NCI-H2227 treated with DMSO at 0.1 percent for 48 hours (cell line): ENCODE measurements around the gene KCNQ4.

Experiments
- DNase-seq: peaks from one replicate; lab custom pipeline; 2025; lab: John Stamatoyannopoulos, UW

KCNQ4 gene

DNA sequence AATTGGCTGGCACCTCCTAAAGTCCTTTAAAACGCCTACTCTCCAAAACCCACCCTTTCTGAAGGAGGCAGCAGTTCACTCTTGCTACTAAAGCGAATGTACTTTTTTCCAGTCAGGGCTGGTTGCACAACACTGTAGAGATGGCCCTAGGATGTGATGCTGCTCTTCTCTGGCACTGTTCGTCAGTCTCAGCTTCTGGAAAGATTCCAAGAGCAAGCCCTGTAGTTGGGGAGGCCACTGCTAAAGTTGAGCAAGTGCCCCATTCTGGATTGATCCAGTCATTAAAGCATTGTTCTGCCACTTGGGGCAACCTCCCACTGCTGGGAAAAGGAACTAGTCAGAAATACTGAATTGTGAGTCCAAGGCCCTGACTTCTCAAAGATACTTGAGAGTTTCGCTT is 28.5 kb upstream of the KCNQ4 start:
- no peak for DNase-seq

GRCh38 chr1:40756523-40756922 is 27.1 kb upstream of the KCNQ4 start:
- no peak for DNase-seq

- DNase-seq = no peak
Observed at GRCh38 chr1:40757084-40757483, 26.5 kb upstream of the KCNQ4 start.

DNA sequence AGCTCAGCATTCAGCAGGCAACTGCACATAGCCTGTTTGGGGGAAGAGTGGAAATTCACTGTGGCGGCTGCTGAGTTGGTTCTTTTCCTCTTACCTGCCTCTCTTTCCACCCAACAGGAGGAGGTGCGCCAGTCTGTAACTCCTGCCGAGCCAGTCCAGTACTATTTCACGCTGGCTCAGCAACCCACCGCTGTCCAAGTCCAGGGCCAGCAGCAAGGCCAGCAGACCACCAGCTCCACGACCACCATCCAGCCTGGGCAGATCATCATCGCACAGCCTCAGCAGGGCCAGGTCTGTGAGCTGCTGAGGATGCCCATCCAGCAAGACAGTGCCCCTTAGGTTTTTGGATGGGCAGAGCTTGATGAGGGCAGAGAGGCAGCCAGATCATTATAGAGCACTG is 25.6 kb upstream of the KCNQ4 start:
- DNase-seq = no peak

DNA sequence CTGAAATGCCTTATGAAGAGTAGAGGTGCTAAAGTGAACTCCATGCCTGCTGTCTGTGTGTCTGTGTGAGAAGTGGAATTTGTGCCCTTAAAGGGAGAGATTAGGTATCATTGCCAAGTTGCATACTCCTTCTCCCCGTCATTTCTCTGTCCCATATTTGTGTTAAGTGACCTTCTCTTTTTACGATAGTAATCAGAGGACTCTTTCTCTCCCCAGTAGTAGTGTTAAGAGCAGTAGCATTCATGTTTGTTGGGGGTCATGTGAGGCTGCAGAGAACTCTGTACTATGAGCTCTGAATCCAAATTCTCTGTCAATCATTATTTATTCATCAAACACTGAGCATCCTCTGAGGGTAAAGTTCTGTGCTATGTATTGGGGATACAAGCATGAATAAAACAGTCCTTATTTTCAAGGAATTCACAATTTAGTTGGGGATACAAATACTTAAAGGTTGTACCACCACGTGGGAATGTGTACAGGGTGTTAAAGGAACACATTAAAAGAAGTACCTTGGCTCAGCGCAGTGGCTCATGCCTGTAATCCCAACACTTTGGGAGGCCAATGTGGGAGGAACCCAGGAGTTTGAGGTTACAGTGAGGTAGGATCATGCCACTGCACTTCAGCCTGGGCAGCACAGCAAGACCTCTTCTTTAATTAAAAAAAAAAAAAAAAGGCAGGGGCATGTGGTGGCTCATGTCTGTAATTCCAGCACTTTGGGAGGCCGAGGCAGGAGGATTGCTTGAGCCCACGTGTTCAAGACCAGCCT is 24.8 kb upstream of the KCNQ4 start:
- no peak for DNase-seq

DNA sequence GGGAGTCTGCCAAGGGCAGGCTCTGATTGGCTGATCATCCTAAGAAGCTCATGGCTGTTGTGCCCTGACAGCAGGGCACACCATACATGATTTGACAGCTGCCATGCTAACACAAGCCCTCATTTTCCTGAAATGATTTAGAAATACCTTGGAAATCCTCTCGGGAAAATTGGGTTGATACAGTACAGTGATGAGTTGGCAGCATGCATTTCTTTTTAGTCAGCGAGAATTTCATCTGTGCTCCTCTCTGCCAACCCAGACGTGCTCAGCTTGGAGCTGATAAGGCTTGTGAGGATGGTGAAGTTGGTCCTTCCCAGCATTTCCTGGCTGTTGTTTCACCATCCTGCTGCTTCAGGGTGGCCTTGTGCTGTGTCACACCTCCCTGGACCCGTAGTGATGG is 22.6 kb upstream of the KCNQ4 start:
- no peak for DNase-seq

GRCh38 chr1:40762144-40762923 is 21.3 kb upstream of the KCNQ4 start:
- no peak for DNase-seq

- no peak for DNase-seq
Observed at GRCh38 chr1:40763742-40764532, 19.6 kb upstream of the KCNQ4 start.

DNA sequence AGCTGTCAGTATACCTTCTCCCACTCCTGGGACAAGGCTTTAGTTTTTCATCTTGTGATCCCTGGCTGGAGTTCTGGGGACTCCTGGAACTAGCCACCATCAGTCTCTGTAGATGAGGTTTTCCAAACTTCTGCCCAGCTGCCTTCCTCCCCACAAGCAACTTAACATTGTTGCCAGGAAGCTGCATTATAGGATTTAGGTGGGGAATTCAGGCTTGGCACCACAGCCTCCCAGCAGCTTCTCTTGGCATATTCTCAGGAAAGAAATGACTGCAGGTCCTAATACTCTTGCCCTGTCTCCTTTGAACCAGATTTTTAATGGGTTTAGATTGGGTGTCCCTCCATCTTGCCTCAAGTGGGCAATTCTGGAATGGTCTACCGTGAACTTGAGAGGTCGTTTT is 18.6 kb upstream of the KCNQ4 start:
- no peak for DNase-seq

GRCh38 chr1:40766017-40766416 is 17.6 kb upstream of the KCNQ4 start:
- no peak for DNase-seq

DNA sequence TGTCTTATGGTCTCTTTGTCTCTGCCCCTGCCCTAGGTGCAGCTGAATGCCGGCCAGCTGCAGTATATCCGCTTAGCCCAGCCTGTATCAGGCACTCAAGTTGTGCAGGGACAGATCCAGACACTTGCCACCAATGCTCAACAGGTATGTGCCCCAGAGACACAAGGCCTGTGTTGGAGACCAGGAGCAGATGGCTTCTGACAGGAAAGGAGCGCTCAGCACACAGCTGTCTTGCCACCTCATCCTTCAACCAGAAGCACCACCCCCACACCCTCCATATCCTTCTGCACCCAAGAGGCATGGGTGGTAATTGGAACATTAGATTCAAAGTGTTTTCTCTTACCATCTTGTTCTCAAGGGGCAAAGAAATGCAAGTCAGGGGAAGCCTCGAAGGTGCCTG is 17.0 kb upstream of the KCNQ4 start:
- DNase-seq = no peak

DNA sequence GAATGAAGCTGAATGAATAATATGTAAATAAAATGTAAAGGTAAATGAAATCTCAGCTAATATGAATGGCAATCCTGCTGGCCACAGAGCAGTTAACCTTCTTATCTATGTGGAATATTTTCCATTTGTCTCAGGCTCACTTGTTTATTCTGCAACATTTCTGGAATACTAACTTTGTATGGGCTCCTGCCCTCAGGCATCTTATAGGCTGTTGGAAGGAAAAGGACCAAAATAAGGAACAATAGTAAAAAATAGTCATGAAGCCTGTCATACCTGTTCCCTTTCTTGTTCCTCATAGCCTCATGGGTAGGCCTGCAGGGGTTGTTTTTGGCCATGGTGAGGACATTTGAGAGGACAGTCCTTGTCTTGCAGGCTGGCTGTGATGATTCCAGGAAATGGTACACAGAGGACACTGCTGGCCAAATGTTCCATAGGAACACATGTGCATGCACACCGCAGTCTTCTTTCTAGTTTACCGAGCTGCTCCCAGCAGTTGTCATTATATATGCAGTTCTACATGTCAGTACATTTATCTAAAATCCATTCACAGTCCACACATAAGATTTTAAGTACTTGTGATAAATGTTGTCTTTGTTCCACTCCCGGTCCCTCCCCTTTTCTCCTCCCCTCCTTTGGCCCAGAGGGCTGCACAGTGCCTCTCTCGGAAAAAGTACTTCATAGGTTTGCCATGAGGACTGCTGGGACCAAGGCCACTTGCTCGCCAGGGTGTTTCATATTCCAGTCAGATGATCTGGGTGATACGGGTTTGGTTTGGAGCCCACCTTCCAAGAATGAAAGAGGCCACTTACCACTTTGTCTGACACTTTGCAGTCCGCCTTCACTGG is 15.2 kb upstream of the KCNQ4 start:
- DNase-seq = no peak

DNA sequence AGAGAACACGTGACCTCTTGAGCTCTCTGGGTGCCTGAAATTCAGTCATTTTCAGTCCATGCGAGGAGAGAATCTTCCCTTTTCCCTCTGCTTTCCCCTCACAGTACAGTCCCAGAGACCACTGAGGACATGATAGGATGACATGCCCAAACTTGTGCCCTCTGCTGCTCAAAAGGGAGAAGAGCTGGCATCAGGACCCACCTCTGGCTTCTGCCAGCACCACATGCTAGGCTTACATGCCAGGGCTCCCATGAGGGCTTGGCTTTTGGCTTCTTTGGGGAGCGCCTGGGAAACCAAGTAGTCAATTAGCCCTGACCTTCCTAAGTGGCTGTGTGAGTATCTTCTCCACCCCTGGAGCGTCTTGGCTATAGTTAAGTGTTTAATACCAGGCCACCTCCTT is 13.8 kb upstream of the KCNQ4 start:
- no peak for DNase-seq

DNA sequence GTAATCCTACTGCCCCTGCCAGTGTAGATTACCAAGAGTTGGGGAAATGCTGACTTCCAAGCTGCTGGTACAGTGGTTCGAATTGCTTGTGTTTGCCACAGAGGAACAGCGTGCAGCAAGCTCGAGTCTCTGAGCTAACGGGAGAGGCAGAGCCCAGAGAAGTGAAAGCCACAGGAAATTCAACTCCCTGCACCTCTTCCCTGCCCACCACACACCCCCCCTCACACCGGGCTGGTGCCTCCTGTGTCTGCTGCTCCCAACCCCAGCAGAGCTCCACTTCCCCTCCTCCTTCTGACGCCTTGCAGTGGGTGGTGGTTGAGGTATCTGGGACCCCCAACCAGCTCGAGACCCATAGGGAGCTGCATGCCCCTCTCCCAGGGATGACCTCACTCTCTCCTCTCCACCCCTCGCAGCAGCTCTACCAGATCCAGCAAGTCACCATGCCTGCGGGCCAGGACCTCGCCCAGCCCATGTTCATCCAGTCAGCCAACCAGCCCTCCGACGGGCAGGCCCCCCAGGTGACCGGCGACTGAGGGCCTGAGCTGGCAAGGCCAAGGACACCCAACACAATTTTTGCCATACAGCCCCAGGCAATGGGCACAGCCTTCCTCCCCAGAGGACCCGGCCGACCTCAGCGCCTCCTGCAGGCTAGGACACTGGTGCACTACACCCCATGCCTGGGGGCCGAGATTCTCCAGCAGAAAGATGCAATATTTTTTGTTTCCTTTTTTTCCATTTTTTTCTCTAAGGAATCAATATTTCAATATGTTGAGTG is 13.1 kb upstream of the KCNQ4 start:
- no peak for DNase-seq

GRCh38 chr1:40772146-40772955 is 11.2 kb upstream of the KCNQ4 start:
- DNase-seq = no peak

DNA sequence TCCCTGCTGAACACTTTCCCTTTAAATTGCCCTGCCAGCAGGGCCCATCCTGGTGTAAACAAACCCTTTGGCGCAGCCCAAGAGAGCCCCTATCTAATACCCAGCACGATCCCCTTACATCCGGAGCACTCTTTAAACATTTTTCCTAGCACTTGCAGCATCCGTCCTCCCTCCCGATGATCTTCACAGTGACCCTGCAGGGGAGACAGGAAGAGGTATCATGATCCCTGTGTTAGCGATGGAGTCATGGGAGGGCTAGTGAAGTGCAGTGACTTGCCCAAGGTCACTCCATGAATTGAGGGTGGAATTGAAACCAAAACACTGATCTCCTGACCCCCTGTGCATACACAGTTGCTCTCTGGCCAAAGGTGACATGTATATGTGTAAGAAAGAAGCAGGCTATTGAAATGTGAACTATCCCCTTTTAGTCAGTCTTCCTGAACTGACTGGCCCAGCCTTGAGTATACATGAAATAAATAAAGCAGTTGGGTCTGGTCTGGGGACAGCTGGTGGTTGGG is 9.8 kb upstream of the KCNQ4 start:
- DNase-seq = no peak

GRCh38 chr1:40774266-40774998 is 9.2 kb upstream of the KCNQ4 start:
- DNase-seq = no peak

GRCh38 chr1:40776236-40777072 is 7.1 kb upstream of the KCNQ4 start:
- no peak for DNase-seq
